GM12801 (cell line): Measurements from ENCODE around the gene SLC25A46.

Experiments used
- TF ChIP-seq, protein P1 (sequence below): IDR thresholded peaks from one replicate; pipeline ENCODE4 v1.5.1; 2011; ENCODE audit warnings: control low read depth; ENCODE audit not compliant: insufficient read length; ENCODE audit errors: extremely low read depth

The SLC25A46 gene

DNA sequence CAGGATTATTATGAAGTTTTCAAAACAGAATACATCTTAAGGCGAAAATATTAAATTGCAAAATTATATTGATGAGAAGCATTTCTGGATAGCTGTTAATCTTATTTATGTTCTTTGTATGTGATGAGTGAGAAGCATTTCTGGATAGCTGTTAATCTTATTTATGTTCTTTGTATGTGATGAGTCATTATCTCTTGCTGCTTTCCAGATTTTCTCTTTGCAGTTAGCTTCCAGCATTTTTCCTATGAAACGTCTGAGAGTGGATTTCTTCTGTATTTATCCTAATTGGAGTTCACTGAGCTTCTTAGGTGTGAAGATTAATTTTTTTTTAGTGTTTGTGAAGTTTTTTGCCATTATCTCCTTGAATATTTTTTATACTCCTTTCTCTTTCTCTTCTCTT is 20.5 kb upstream of the SLC25A46 start:
- TF ChIP-seq, protein P1, sequence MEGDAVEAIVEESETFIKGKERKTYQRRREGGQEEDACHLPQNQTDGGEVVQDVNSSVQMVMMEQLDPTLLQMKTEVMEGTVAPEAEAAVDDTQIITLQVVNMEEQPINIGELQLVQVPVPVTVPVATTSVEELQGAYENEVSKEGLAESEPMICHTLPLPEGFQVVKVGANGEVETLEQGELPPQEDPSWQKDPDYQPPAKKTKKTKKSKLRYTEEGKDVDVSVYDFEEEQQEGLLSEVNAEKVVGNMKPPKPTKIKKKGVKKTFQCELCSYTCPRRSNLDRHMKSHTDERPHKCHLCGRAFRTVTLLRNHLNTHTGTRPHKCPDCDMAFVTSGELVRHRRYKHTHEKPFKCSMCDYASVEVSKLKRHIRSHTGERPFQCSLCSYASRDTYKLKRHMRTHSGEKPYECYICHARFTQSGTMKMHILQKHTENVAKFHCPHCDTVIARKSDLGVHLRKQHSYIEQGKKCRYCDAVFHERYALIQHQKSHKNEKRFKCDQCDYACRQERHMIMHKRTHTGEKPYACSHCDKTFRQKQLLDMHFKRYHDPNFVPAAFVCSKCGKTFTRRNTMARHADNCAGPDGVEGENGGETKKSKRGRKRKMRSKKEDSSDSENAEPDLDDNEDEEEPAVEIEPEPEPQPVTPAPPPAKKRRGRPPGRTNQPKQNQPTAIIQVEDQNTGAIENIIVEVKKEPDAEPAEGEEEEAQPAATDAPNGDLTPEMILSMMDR = no peak

DNA sequence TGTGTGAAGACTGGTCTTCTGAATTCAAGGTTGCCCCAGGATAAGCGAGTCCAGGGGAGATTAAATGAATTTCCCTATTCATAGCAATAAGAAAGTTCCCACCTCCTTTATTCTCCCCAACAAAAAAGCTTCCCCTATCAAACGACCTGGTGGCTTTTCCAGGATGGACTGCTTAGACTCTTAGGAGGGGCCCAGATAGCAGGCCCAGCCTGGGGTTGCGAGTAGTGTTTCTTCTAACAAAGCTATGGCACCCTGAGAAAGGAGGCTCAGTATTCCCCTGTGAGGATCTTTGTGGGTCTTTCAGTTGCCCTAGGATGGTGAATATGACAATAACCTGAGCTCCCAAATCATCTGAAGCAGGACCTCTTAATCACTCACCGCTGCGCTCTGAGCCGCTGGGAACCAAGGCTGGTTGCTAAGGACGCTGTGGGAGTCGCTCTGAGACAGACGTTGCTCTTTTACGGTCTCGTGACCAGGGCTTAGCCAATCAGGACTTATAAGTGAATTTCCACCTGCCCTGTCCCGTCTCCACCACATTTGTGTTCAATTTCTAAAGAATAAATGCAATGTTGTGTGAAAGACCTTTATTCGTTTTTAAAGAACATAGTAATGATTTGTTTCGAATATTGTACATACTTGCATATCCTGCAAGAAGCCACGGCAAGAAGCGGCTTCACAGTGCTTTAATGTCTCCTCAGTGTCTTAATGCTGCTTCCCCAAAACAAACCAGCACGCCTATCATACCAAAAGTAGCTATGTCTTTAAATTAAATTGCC is 12.4 kb upstream of the SLC25A46 start, which contains the start of gene TMEM232:
TMEM232 (minus strand) TSS at position 423 of the 776 bp plus-strand sequence. CDS start 59,319 bp downstream, outside the sequence.
- TF ChIP-seq, protein P1 = no peak

DNA sequence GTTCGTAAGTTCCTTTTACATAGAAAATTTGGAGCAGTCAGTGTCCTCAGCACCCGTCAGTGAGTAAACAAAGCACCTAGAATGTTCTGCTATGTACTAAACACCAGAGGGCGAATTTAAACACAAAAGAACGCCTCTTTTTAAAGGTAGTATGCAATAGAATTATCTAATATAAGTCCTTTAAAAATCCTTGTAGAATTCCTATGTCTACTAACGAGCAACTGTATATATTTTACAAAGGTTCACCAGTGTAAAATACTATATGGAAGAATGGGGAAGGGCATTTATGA is 11.8 kb upstream of the SLC25A46 start:
- TF ChIP-seq, protein P1 = no peak

DNA sequence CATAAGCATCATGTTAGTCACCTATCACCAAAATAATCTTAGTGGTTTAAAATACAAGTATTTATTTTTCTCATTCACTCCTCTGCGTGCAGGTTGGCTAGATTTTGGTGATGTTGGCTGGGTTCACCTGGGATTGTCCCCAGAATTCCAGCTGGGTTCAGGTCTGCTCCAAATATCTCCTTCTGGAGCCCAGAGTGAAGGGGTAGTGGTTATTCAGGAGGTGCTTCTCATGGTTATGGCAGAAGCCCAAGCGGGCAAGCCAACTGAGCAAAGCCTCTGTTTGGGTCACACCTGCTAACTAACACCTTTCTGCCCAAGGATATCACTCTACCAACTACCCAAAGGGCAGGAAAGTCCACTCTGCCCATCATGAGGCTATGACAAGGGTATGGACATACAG is 4.7 kb upstream of the SLC25A46 start:
- TF ChIP-seq, protein P1 = no peak

DNA sequence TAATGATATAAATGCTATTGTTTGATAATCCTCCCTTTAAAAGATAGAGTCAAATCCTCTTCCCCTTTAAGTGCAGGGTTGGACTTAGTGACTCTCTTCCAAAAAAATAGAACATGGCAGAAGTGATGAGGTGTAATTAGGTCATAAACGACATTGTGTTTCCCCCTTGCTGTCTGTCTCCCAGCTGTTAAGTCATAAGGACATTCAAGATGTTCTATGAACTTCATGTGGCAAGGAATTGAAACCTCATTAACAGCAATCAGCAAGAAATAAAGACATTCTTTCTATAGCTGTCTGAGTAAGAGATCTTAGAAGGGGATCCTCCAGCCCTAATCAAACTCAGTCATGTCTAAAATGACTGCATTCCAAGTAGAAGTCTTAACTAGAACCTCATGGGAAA is 3.3 kb upstream of the SLC25A46 start:
- TF ChIP-seq, protein P1 = no peak

DNA sequence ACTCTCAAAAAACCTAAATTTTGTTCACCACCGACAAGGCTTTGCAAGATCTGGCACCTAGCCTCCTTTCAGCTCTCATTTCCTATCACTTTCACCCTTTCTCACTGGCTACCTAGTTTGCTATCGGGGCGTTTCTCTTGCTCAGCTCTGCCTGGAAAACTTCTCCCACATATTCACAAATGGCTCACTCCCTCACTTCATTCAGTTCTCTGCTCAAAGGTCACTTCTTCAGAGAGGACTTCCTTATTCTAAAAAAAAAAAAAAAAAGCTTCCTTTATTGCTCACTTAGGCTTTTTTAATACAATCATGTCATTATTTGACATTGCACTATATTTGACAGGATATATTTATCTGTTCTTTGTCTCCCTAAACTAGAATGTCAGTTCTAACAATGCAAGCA is 2.1 kb upstream of the SLC25A46 start:
- TF ChIP-seq, protein P1 = no peak

DNA sequence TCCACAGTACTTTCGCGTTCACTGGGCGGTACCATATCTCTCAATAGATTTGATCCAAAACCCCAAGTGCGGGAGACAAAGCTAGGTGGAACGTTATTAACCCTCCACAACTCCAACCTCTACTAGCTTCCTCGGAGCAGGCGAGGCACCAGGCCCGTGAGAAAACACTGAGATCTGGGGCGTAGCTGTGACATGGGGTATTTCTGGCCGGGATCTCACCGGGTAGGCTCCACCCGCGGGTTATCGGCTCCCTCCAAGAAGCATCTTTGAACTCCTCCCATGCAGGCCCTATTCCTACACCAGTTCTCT is 350 bp upstream of the SLC25A46 start:
- TF ChIP-seq, protein P1 = no peak
